Measurements from ENCODE around the gene EFNA1. TPM values are rescaled to one million over a fixed set of nuclear protein-coding genes. Genes with fewer than 3 reads are reported as not detected.
"Not testable (repeated sequence)": the region's sequence is repeated elsewhere in the genome, so short reads cannot be mapped to it uniquely, and the experiment has no call there.

Gene EFNA1
- total RNA-seq, 2 donors from 2014 or later = 85.1 to 132 TPM

DNA sequence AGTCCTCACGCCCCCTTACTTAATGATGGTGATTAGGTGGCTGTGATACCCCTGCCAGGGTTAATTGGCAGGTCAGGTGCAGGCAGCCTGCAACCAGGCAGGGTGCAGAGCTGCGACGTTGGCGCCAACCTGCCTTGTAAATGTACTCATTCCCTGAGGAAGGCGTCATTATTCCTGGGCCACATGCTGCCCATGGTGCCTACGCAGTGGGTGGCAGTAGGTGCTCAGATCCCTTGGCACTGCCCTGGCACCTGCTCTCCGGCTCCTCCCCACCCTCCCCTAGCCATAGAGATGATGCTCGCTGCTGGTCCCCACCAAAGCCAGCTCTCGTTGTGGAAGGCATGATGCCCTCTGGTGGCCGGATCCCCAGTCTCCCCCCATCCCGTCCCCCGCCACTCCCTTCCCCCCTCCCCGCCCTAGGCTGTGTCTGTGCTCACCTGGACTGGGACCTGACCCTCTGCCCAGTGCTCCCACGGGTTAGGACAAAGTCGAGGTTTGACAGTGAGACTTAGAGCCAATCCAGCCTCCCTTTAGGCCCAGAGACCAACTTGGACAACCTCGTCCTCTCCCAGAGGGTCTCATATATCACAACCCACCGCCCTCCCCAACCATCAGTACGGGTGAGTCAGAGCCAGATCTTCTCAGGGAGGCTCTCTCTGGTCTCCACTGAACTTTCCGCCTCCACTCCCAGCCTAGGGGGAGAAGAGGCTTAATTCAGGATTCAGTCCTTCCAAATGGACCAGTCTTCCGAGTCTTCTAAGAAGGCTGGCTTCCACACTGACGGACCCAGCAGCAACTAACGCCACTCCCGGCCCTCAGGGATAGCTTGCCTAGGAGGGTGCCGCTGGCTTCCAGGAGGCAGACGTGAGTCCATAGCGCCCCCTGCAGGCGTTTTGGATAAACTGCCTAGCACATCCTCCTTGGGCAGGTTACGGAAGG, 39.8 kb downstream of the EFNA1 start:
- TF ChIP-seq, protein P1, sequence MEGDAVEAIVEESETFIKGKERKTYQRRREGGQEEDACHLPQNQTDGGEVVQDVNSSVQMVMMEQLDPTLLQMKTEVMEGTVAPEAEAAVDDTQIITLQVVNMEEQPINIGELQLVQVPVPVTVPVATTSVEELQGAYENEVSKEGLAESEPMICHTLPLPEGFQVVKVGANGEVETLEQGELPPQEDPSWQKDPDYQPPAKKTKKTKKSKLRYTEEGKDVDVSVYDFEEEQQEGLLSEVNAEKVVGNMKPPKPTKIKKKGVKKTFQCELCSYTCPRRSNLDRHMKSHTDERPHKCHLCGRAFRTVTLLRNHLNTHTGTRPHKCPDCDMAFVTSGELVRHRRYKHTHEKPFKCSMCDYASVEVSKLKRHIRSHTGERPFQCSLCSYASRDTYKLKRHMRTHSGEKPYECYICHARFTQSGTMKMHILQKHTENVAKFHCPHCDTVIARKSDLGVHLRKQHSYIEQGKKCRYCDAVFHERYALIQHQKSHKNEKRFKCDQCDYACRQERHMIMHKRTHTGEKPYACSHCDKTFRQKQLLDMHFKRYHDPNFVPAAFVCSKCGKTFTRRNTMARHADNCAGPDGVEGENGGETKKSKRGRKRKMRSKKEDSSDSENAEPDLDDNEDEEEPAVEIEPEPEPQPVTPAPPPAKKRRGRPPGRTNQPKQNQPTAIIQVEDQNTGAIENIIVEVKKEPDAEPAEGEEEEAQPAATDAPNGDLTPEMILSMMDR (IDR thresholded peaks at IDR 0.05) = peak; percentile 78 to 97 (median 95)
- peak; percentile 73 for TF ChIP-seq POLR2AphosphoS5 (IDR thresholded peaks at IDR 0.05)
- TF ChIP-seq POLR2A (IDR thresholded peaks at IDR 0.05) = no peak
- Histone ChIP-seq H3K9me3 (no peaks in the 10 kb centered on the region), H3K27ac (peak overlapping the region; percentile 48 to 58), H3K27me3 (replicated peaks; ENCODE audit: insufficient read depth) (no peaks in the 10 kb centered on the region), H3K4me1 (replicated peaks) (peaks cover 3% of the 10 kb centered on the region), H3K4me3 (no peak overlapping the region), H3K36me3 (peaks cover 0 to 11% of the 10 kb centered on the region in 2 donors)
- DNase-seq (ENCODE audit: low spot score) = peak; percentile 87
- intact Hi-C loops (cut with DNase I) = loop anchor here (2.0 to 5.0 kb wide), 2 partner anchors 35 to 73 kb away; no protein-coding TSS in a partner anchor
- WGBS = 4% methylated on average over 28 of the region's 28 CpGs

DNA sequence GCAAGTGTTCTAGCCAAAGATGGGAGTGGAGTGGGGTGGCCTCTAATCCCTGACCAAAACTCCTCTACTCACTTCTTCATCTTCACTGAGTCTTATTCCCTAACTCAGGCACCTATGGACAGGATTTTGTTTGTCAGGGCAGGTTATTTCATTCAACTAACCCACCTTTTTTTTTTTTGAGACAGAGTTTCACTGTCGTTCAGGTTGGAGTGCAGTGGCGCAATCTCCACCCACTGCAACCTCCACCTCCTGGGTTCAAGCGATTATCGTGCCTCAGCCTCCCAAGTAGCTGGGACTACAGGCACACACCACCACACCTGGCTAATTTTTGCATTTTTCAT, 40.4 kb downstream of the EFNA1 start:
- not testable (repeated sequence) for H3K27me3 ChIP-seq (replicated peaks; ENCODE audit: insufficient read depth); H3K4me3 ChIP-seq; H3K4me1 ChIP-seq (replicated peaks); H3K9me3 ChIP-seq; DNase-seq (ENCODE audit: low spot score); H3K27ac ChIP-seq
- H3K36me3 ChIP-seq = peaks cover 0 to 11% of the 10 kb centered on the region in 2 donors
- WGBS = 44% methylated on average over 4 of the region's 4 CpGs
- intact Hi-C loops (cut with DNase I) = loop anchor here (5.0 kb wide), 1 partner anchor 36 kb away; no protein-coding TSS in a partner anchor

DNA sequence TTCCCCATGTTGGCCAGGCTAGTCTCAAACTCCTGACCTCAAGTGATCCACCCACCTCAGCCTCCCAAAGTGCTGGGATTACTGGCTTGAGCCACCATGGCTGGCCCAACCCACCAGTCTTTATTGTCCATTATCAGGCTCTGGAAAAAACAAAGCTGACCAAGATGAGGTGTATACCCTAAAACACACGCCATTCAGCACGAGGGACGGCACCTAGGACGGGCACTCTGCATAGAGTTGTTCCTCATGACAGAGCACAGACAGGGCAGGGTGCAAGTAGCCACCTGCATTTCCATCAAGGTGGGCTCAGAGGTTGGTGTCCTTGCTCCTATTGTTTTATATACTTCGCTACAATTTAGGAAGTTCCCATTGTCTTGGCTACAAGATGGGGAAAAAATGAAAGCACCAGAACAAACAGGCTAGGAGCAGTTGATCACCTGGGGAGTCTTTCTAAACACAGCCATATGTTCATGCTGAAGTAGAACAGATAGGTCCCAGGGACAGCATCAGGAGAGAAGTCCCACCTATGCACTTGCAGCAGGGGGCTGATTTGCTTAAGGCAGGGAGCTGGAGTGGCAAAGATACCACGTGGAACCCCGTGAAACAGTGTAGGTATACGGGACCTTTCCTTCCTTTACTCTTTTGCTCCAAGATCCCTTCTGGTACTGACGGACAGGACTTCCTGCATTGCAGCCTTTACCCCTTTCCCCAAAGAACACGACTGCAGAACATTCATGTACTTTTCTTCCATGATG, 41.0 kb downstream of the EFNA1 start:
- no peak overlapping the region for H3K4me3 ChIP-seq
- H3K4me1 ChIP-seq (replicated peaks) = peaks cover 3% of the 10 kb centered on the region
- H3K36me3 ChIP-seq = peaks cover 0 to 11% of the 10 kb centered on the region in 2 donors
- H3K27me3 ChIP-seq (replicated peaks; ENCODE audit: insufficient read depth) = no peaks in the 10 kb centered on the region
- no peak for DNase-seq (ENCODE audit: low spot score)
- no peak overlapping the region for H3K27ac ChIP-seq
- intact Hi-C loops (cut with DNase I) = loop anchor here (5.0 kb wide), 1 partner anchor 36 kb away; no protein-coding TSS in a partner anchor
- TF ChIP-seq, protein P1 (IDR thresholded peaks at IDR 0.05) = no peak
- no peak for TF ChIP-seq POLR2AphosphoS5 (IDR thresholded peaks at IDR 0.05)
- no peak for TF ChIP-seq POLR2A (IDR thresholded peaks at IDR 0.05)
- 76% methylated on average over 10 of the region's 10 CpGs for WGBS
- H3K9me3 ChIP-seq = no peaks in the 10 kb centered on the region

DNA sequence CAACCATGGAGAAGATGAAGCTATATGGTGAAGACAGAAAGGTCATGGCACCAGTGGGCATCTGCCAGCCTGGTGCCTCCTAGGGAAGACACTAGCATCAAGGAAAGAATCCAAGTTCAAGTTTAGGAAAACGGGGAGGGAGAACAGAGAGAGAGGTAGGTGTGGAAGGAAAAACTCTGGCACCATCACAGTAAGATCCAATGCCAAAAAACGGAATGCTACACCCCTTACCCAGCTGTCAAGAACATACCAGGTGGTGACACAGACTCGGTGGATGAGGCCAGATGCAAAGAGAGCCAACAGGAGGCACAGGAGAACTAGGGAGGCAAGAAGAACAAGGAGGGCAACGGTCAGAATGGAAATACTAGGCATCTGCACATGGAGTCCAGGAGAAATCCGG, 41.9 kb downstream of the EFNA1 start:
- TF ChIP-seq POLR2A (IDR thresholded peaks at IDR 0.05) = no peak
- TF ChIP-seq, protein P1 (IDR thresholded peaks at IDR 0.05) = no peak
- TF ChIP-seq POLR2AphosphoS5 (IDR thresholded peaks at IDR 0.05) = no peak
- no peak for DNase-seq (ENCODE audit: low spot score)
- peaks cover 0 to 11% of the 10 kb centered on the region in 2 donors for H3K36me3 ChIP-seq
- intact Hi-C loops (cut with DNase I) = loop anchor here (5.0 kb wide), 1 partner anchor 37 kb away; no protein-coding TSS in a partner anchor
- peaks cover 2% of the 10 kb centered on the region for H3K27me3 ChIP-seq (replicated peaks; ENCODE audit: insufficient read depth)
- 63% methylated on average over 5 of the region's 5 CpGs for WGBS
- no peak overlapping the region for H3K4me3 ChIP-seq
- H3K4me1 ChIP-seq (replicated peaks) = peaks cover 3% of the 10 kb centered on the region
- H3K9me3 ChIP-seq = no peaks in the 10 kb centered on the region
- H3K27ac ChIP-seq = no peak overlapping the region

DNA sequence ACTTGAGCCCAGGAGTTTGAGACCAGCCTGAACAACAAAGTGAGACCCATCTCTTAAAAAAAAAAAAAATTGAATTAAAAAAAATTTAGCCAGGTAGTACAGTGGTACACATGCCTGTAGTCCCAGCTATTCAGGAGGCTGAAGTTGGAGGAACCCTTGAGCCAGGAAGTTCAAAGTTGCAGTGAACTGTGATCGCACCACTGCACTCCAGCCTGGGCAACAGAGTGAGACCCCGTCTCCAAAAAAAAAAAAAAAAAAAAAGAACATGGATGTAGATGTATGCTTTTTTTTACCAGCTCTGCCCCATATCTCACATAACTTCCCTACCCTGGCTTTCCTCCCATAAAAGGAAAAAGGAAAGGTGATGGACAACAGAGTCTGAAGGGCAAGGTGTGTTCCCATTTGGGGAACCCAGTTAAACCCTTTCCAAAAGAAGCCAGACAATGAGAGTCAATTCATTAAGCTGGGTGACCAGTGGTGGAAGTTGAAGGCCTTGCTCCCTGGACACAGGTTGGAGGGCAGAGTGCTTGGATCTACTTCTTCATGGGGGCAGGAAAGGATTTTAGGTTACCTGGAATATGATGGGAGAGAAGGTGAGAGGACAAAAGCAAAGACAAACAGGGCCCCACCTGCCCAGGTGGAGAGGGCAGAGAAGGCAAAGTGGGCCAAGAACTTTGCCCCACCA, 42.6 kb downstream of the EFNA1 start:
- WGBS = 89% methylated on average over 2 of the region's 2 CpGs
- no peak overlapping the region for H3K27ac ChIP-seq
- intact Hi-C loops (cut with DNase I) = no loop called here
- no peak for TF ChIP-seq POLR2A (IDR thresholded peaks at IDR 0.05)
- no peak for TF ChIP-seq POLR2AphosphoS5 (IDR thresholded peaks at IDR 0.05)
- TF ChIP-seq, protein P1 (IDR thresholded peaks at IDR 0.05) = no peak
- no peaks in the 10 kb centered on the region for H3K9me3 ChIP-seq
- peaks cover 3% of the 10 kb centered on the region for H3K4me1 ChIP-seq (replicated peaks)
- no peak overlapping the region for H3K4me3 ChIP-seq
- H3K36me3 ChIP-seq = peaks cover 0 to 11% of the 10 kb centered on the region in 2 donors
- peaks cover 2% of the 10 kb centered on the region for H3K27me3 ChIP-seq (replicated peaks; ENCODE audit: insufficient read depth)
- no peak for DNase-seq (ENCODE audit: low spot score)
